Raji (cell line): ENCODE data around the gene ZNF441.

Source experiments
- POLR2A ChIP-seq: IDR thresholded peaks from 2 replicates; pipeline ENCODE4 v1.6.1; 2011; ENCODE audit warnings: low read depth, low read length, control low read depth; ENCODE audit not compliant: insufficient read depth

The ZNF441 gene

GRCh38 chr19:11814029-11814699, 47.4 kb downstream of the ZNF441 start, which contains the start of gene ZNF440:
TSS of gene ZNF440 (plus strand) at chr19:11814273. CDS start at chr19:11814448, 175 bp downstream.
- peak; percentile 93 for TF ChIP-seq POLR2A

- TF ChIP-seq POLR2A: no peak
Observed at GRCh38 chr19:11814700-11815035, 47.9 kb downstream of the ZNF441 start.

GRCh38 chr19:11821474-11822109, 54.8 kb downstream of the ZNF441 start:
- TF ChIP-seq POLR2A: no peak

- TF ChIP-seq POLR2A: no peak
Observed at GRCh38 chr19:11832253-11832912, 65.6 kb downstream of the ZNF441 start.

DNA sequence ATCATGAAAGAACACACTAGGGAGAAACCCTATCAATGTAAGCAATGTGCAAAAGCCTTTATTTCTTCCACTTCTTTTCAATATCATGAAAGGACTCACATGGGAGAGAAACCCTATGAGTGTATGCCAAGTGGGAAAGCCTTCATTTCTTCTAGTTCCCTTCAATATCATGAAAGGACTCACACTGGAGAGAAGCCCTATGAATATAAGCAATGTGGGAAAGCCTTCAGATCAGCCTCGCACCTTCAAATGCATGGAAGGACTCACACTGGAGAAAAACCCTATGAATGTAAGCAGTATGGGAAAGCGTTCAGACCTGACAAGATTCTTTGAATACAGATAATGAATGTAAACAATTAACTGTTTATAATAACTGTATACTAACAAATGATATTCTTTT, 66.7 kb downstream of the ZNF441 start:
- no peak for TF ChIP-seq POLR2A
